Fibroblast of lung (primary cell): ENCODE measurements around the gene CEP128. TPM values are rescaled to one million over a fixed set of nuclear protein-coding genes. Genes with fewer than 3 reads are reported as not detected.

Source experiments
- DNase-seq, 2 donors: peaks; one replicate each; pipeline versions ENCODE4 v3.0.0 to v3.0.0-alpha.2; 2010; ENCODE audit warnings: low read depth in 2 of 2
- H2AFZ ChIP-seq: 2 replicates; pipeline ENCODE4 v1.5.1; 2012; ENCODE audit warnings: low read length, control low read depth, inconsistent platforms
- H3K27ac ChIP-seq: 2 replicates; pipeline ENCODE4 v1.5.1; 2011; ENCODE audit warnings: low read length, control low read depth; ENCODE audit not compliant: insufficient read depth
- H3K27me3 ChIP-seq: 2 replicates; pipeline ENCODE4 v1.5.1; 2011; ENCODE audit warnings: mild to moderate bottlenecking, low read length; ENCODE audit not compliant: control insufficient read depth, insufficient read depth
- H3K36me3 ChIP-seq: 2 replicates; pipeline ENCODE4 v1.5.1; 2011; ENCODE audit warnings: low read length; ENCODE audit not compliant: control insufficient read depth, insufficient read depth
- H3K4me1 ChIP-seq: 2 replicates; pipeline ENCODE4 v1.5.1; 2011; ENCODE audit warnings: low read length; ENCODE audit not compliant: control insufficient read depth, insufficient read depth; ENCODE audit errors: extremely low read depth
- H3K4me2 ChIP-seq: 2 replicates; pipeline ENCODE4 v1.5.1; 2011; ENCODE audit warnings: low read length, control low read depth; ENCODE audit not compliant: insufficient read depth; ENCODE audit errors: extremely low read depth
- H3K4me3 ChIP-seq, 4 experiments: fragments of 200-600 bp in 1 of 4; sonication (generic) in 1 of 4; replicated peaks in 1 of 4; 2 replicates each; pipeline ENCODE4 v1.5.1; 2011 to 2016; ENCODE audit warnings: low read length in 4 of 4, low read depth in 3 of 4, mild to moderate bottlenecking in 3 of 4, control low read depth in 2 of 4, inconsistent platforms in 1 of 4, mixed read lengths in 1 of 4; ENCODE audit not compliant: insufficient read depth in 1 of 4; ENCODE audit errors: control extremely low read depth in 1 of 4
- H3K79me2 ChIP-seq: 2 replicates; pipeline ENCODE4 v1.5.1; 2012; ENCODE audit warnings: mild to moderate bottlenecking, low read length, inconsistent platforms; ENCODE audit not compliant: control insufficient read depth, insufficient read depth
- H3K9ac ChIP-seq: 2 replicates; pipeline ENCODE4 v1.5.1; 2011; ENCODE audit warnings: mild to moderate bottlenecking, low read length, control low read depth; ENCODE audit not compliant: insufficient read depth
- H3K9me3 ChIP-seq: 2 replicates; pipeline ENCODE4 v1.5.1; 2012; ENCODE audit warnings: low read depth, low read length; ENCODE audit not compliant: control insufficient read depth, insufficient read depth
- H4K20me1 ChIP-seq: 2 replicates; pipeline ENCODE4 v1.5.1; 2011; ENCODE audit warnings: low read length; ENCODE audit not compliant: control insufficient read depth, insufficient read depth; ENCODE audit errors: extremely low read depth
- CTCF ChIP-seq, 2 donors: IDR thresholded peaks in 1 of 2; conservative IDR thresholded peaks in 1 of 2; 1 replicate in 1 of 2; 2 replicates in 1 of 2; pipeline ENCODE4 v1.5.1; 2011 to 2012; ENCODE audit warnings: low read length in 2 of 2, control low read depth in 1 of 2, inconsistent platforms in 1 of 2, low read depth in 1 of 2, mild to moderate bottlenecking in 1 of 2
- EZH2 ChIP-seq: IDR thresholded peaks from 2 replicates; pipeline ENCODE4 v1.5.1; 2012; ENCODE audit warnings: low read length, control low read depth, mild to moderate bottlenecking; ENCODE audit errors: missing control alignments
- polyA plus RNA-seq, 2 donors: library from polyadenylated mRNA; depleted of rRNA in 1 of 2; stranded (reverse) in 1 of 2; unstranded in 1 of 2; fragments of >200 nt; gene quantifications; 2 replicates each; pipeline ENCODE4 v1.2.1, GENCODE V29; 2011 to 2012; ENCODE audit warnings: missing spikeins in 1 of 2
- total RNA-seq: library from RNA; depleted of rRNA; stranded (reverse); fragments of >200 nt; gene quantifications from 2 replicates; pipeline ENCODE4 v1.2.1, GENCODE V29; 2014

The CEP128 gene
- total and polyA plus RNA-seq, 2 donors (not counting 1 experiment from before 2014, with no cell fraction given), result 1.3 to 7.8 TPM

- Histone ChIP-seq H3K36me3 (no peaks in the 10 kb centered on the region), H3K4me3 (no peak overlapping the region), H3K79me2 (no peaks in the 10 kb centered on the region), H3K4me1 (no peaks in the 10 kb centered on the region), H3K9me3 (no peaks in the 10 kb centered on the region), H2AFZ (no peak overlapping the region), H3K9ac (no peak overlapping the region), H3K27me3 (no peaks in the 10 kb centered on the region), H3K4me2 (no peak overlapping the region), H3K27ac (no peak overlapping the region), H4K20me1 (no peaks in the 10 kb centered on the region)
- TF ChIP-seq EZH2 (no peak), CTCF (conservative IDR thresholded peaks at IDR 0.05 in 1 of 2, IDR thresholded peaks at IDR 0.05 in 1 of 2; ENCODE audit: low read depth in 1 of 2, low read length in 2 of 2) (no peak)
- no peak for DNase-seq
Observed at GRCh38 chr14:80653956-80654355, 287.6 kb downstream of the CEP128 start.

GRCh38 chr14:80645667-80646413 is 295.7 kb downstream of the CEP128 start:
- Histone ChIP-seq H3K4me1 (no peaks in the 10 kb centered on the region), H4K20me1 (no peaks in the 10 kb centered on the region), H3K4me3 (no peak overlapping the region), H3K4me2 (no peak overlapping the region), H3K27me3 (no peaks in the 10 kb centered on the region), H3K9me3 (no peaks in the 10 kb centered on the region), H3K79me2 (no peaks in the 10 kb centered on the region), H2AFZ (no peak overlapping the region), H3K9ac (no peak overlapping the region), H3K36me3 (no peaks in the 10 kb centered on the region), H3K27ac (no peak overlapping the region)
- DNase-seq, result no peak
- TF ChIP-seq EZH2 (no peak), CTCF (conservative IDR thresholded peaks at IDR 0.05 in 1 of 2, IDR thresholded peaks at IDR 0.05 in 1 of 2; ENCODE audit: low read depth in 1 of 2, low read length in 2 of 2) (no peak)

- H3K9ac ChIP-seq, result no peak overlapping the region
- no peaks in the 10 kb centered on the region for H3K27me3 ChIP-seq
- H4K20me1 ChIP-seq, result no peaks in the 10 kb centered on the region
- no peak overlapping the region for H2AFZ ChIP-seq
- no peaks in the 10 kb centered on the region for H3K36me3 ChIP-seq
- H3K9me3 ChIP-seq, result no peaks in the 10 kb centered on the region
- H3K4me3 ChIP-seq, result no peak overlapping the region
- no peaks in the 10 kb centered on the region for H3K4me1 ChIP-seq
- H3K27ac ChIP-seq, result no peak overlapping the region
- DNase-seq, result no peak
- TF ChIP-seq CTCF (conservative IDR thresholded peaks at IDR 0.05 in 1 of 2, IDR thresholded peaks at IDR 0.05 in 1 of 2; ENCODE audit: low read depth in 1 of 2, low read length in 2 of 2) (no peak), EZH2 (no peak)
- no peaks in the 10 kb centered on the region for H3K79me2 ChIP-seq
- H3K4me2 ChIP-seq, result no peak overlapping the region
Observed at GRCh38 chr14:80644826-80645225, 296.7 kb downstream of the CEP128 start.
